ENCODE results near the gene HTT. TPM values are rescaled to one million over a fixed set of nuclear protein-coding genes. Genes with fewer than 3 reads are reported as not detected.
"Not testable (repeated sequence)": the region's sequence is repeated elsewhere in the genome, so short reads cannot be mapped to it uniquely, and the experiment has no call there.

HTT gene
- total RNA-seq, 2 donors from 2014 or later: 51.0 to 55.5 TPM

DNA sequence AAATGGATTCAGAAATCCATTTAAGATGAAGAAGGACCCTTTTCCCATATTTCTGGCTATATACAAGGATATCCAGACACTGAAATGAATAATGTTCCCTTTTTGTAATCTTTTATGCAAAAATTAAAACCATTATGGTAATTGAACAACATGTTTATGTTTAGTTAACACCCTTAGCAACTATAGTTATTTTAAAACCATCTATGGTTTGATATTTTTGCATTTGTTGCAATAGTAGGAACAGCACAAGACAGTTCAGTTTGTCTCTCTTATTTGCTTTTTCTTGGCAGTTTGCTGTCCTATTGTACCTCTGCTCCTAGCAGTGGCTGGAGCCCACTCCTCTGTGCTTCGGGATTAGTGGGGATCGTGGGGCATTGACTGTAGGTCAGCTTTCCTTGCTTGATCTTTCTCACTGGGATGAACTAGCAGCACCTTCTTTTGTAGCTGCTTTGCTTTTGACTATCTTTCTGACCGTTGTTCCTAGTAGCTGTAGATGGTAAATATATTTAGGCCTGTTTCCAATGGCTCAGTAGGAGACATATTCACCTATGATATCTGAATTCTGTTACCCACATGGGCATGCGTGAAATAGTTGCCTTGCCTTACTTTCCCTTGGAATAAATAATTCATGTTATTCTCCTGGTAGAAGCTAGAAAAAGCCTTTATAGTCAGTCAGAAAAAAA is 12.8 kb downstream of the HTT start:
- TF ChIP-seq CTCF (IDR thresholded peaks at IDR 0.05): no peak
- intact Hi-C loops (cut with DNase I): no loop called here
- H3K9ac ChIP-seq (ENCODE audit: low read depth in 2 of 2, low read length in 2 of 2): no peak overlapping the region
- no peak overlapping the region for H3K4me3 ChIP-seq
- no peaks in the 10 kb centered on the region for H3K9me3 ChIP-seq
- H3K27ac ChIP-seq: no peak overlapping the region
- no peaks in the 10 kb centered on the region for H3K36me3 ChIP-seq
- no peak for DNase-seq
- no peaks in the 10 kb centered on the region for H3K27me3 ChIP-seq
- H3K4me1 ChIP-seq: no peaks in the 10 kb centered on the region

DNA sequence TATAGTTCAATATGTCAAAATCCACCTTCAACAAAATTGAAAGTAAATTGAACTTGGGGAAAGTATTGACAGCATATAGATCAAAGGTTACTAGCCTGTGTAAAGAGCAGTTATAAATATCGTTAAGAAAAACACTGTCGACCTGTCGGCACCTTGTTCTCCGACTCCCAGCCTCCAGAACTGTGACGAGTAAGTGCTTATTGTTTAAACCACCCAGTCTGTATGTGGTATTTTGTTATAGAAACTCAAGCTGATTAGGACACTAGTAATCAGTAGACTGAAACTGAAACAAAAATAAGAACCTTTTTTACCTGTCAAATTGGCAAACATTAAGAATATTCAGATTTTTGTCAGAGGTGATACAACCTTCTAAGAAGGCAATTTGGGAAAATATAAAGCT is 17.0 kb downstream of the HTT start:
- Histone ChIP-seq H3K9ac (ENCODE audit: low read depth in 2 of 2, low read length in 2 of 2) (no peak overlapping the region), H3K27ac (no peak overlapping the region), H3K4me3 (no peak overlapping the region), H3K4me1 (no peaks in the 10 kb centered on the region), H3K36me3 (no peaks in the 10 kb centered on the region), H3K27me3 (no peaks in the 10 kb centered on the region), H3K9me3 (no peaks in the 10 kb centered on the region)
- intact Hi-C loops (cut with DNase I): no loop called here
- TF ChIP-seq CTCF (IDR thresholded peaks at IDR 0.05): no peak
- no peak for DNase-seq

DNA sequence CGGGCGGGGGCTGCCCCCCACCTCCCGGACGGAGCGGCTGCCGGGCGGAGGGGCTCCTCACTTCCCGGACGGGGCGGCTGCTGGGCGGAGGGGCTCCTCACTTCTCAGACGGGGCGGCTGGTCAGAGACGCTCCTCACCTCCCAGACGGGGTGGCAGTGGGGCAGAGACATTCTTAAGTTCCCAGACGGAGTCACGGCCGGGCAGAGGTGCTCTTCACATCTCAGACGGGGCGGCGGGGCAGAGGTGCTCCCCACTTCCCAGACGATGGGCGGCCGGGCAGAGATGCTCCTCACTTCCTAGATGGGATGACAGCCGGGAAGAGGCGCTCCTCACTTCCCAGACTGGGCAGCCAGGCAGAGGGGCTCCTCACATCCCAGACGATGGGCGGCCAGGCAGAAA is 20.2 kb downstream of the HTT start:
- H3K27ac ChIP-seq; H3K27me3 ChIP-seq; H3K9me3 ChIP-seq; H3K4me1 ChIP-seq; H3K9ac ChIP-seq (ENCODE audit: low read depth in 2 of 2, low read length in 2 of 2); intact Hi-C loops (cut with DNase I); H3K36me3 ChIP-seq; H3K4me3 ChIP-seq; DNase-seq: not testable (repeated sequence)

DNA sequence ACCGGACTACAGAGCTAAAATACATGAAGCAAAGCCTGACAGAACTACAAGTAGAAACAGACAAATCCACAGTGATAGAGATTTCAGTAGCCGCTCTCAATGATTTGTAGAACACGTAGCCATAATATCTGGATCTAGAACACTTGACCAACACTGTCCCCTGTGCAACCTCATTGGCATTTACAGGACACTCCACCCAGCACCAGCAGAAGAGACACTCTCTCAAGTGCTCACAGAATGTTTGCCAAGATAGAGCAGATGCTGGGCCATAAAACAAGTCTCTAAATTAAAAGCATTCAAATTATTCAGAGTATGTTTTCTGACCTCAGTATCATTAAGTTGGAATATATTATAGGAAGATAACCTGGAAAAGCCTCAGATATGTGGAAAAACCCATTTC is 21.7 kb downstream of the HTT start:
- no peak for DNase-seq
- H3K9ac ChIP-seq (ENCODE audit: low read depth in 2 of 2, low read length in 2 of 2): no peak overlapping the region
- intact Hi-C loops (cut with DNase I): no loop called here
- no peaks in the 10 kb centered on the region for H3K9me3 ChIP-seq
- H3K4me1 ChIP-seq: no peaks in the 10 kb centered on the region
- no peaks in the 10 kb centered on the region for H3K36me3 ChIP-seq
- H3K27ac ChIP-seq: no peak overlapping the region
- no peaks in the 10 kb centered on the region for H3K27me3 ChIP-seq
- no peak for TF ChIP-seq CTCF (IDR thresholded peaks at IDR 0.05)
- H3K4me3 ChIP-seq: no peak overlapping the region

DNA sequence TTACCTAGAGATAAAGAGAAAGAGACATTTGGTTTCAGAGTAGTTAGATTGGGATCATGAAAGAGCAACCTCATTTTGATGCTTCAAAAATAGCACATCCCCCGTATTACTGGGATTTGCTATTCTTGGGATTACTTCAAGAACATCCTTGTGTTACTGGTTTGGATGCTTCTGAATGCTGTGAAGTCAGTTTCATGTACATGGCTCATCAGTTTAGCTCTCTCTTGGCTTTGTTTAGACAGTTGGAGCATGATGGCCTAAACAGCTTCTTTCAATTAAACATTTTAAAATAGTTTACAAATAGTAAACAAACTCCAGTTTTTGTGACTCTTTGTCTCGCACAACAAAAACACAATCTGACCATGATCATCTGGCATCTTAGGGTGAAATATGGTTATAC is 23.9 kb downstream of the HTT start:
- H3K27me3 ChIP-seq: no peaks in the 10 kb centered on the region
- no peaks in the 10 kb centered on the region for H3K36me3 ChIP-seq
- intact Hi-C loops (cut with DNase I): no loop called here
- no peak for TF ChIP-seq CTCF (IDR thresholded peaks at IDR 0.05)
- no peak overlapping the region for H3K4me3 ChIP-seq
- no peaks in the 10 kb centered on the region for H3K4me1 ChIP-seq
- no peak overlapping the region for H3K27ac ChIP-seq
- no peak overlapping the region for H3K9ac ChIP-seq (ENCODE audit: low read depth in 2 of 2, low read length in 2 of 2)
- DNase-seq: no peak
- H3K9me3 ChIP-seq: no peaks in the 10 kb centered on the region

- DNase-seq: peak; percentile 85
- no peak overlapping the region for H3K4me3 ChIP-seq
- peaks cover 10% of the 10 kb centered on the region for H3K36me3 ChIP-seq
- no peaks in the 10 kb centered on the region for H3K27me3 ChIP-seq
- H3K9me3 ChIP-seq: no peaks in the 10 kb centered on the region
- H3K9ac ChIP-seq (ENCODE audit: low read depth in 2 of 2, low read length in 2 of 2): no peak overlapping the region
- intact Hi-C loops (cut with DNase I): no loop called here
- peak; percentile 95 for TF ChIP-seq CTCF (IDR thresholded peaks at IDR 0.05)
- H3K4me1 ChIP-seq: no peaks in the 10 kb centered on the region
- H3K27ac ChIP-seq: no peak overlapping the region
Measured at GRCh38 chr4:3106339-3107186, 32.1 kb downstream of the HTT start.
